MM.1S (cell line): Measurements from ENCODE around the gene SMPD3.

Experiments
- EZH2 ChIP-seq: fragments of 300-600 bp; sonication (generic); optimal IDR thresholded peaks from 2 replicates; pipeline ENCODE3; 2017; ENCODE audit warnings: low read depth, mild to moderate bottlenecking, antibody characterized with exemption, low read length, mixed read lengths
- TF ChIP-seq, protein P1 (sequence below): fragments of 300-600 bp; sonication (generic); IDR thresholded peaks from 2 replicates; pipeline ENCODE4 v1.5.1; 2016; ENCODE audit warnings: antibody characterized with exemption, low read length, mixed read lengths

DNA sequence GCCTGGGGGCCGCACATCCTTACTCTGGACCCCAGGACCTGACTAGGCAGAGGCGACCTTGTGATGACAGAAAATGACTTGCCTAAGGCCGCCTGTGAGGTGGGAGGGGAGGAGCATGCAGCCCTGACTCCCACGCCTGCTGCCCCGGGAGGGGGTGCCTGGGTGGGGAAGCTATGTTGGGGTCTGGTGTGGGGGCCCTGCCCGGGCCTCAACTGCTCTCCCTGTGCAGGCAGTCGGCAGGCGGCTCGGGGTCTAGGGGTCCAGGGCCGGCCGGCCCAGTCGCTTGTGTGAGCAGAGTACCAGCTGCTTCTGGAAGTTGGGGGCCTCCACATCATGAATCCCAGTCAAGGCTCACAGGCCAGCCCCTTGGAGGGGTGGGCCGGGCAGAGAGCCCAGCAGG lies 89.4 kb downstream of the SMPD3 start:
- TF ChIP-seq, protein P1, sequence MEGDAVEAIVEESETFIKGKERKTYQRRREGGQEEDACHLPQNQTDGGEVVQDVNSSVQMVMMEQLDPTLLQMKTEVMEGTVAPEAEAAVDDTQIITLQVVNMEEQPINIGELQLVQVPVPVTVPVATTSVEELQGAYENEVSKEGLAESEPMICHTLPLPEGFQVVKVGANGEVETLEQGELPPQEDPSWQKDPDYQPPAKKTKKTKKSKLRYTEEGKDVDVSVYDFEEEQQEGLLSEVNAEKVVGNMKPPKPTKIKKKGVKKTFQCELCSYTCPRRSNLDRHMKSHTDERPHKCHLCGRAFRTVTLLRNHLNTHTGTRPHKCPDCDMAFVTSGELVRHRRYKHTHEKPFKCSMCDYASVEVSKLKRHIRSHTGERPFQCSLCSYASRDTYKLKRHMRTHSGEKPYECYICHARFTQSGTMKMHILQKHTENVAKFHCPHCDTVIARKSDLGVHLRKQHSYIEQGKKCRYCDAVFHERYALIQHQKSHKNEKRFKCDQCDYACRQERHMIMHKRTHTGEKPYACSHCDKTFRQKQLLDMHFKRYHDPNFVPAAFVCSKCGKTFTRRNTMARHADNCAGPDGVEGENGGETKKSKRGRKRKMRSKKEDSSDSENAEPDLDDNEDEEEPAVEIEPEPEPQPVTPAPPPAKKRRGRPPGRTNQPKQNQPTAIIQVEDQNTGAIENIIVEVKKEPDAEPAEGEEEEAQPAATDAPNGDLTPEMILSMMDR, result no peak
- TF ChIP-seq EZH2, result no peak
